Endodermal cell (in vitro differentiated cells): ENCODE measurements around the gene BST1. TPM values are rescaled to one million over a fixed set of nuclear protein-coding genes. Genes with fewer than 3 reads are reported as not detected.

ENCODE experiments used
- DNase-seq: peaks from one replicate; pipeline ENCODE4 v3.0.0-alpha.2; 2017
- H3K27ac ChIP-seq: 2 replicates; pipeline ENCODE4 v1.5.1; 2013; ENCODE audit warnings: mild to moderate bottlenecking, low read depth, low read length, moderate library complexity
- H3K27me3 ChIP-seq: 2 replicates; pipeline ENCODE4 v1.6.1; 2013; ENCODE audit warnings: mild to moderate bottlenecking, low read length, moderate library complexity; ENCODE audit not compliant: insufficient read depth, control insufficient read depth, poor library complexity, severe bottlenecking
- H3K36me3 ChIP-seq: 2 replicates; pipeline ENCODE4 v1.7.0; 2013; ENCODE audit warnings: mild to moderate bottlenecking, low read length, moderate library complexity; ENCODE audit not compliant: control insufficient read depth, insufficient read depth
- H3K4me1 ChIP-seq: one replicate; pipeline ENCODE4 v1.7.0; 2013; ENCODE audit warnings: low read length; ENCODE audit not compliant: control insufficient read depth, insufficient read depth
- H3K4me3 ChIP-seq: 2 replicates; pipeline ENCODE4 v1.5.1; 2013; ENCODE audit warnings: mild to moderate bottlenecking, low read length, moderate library complexity
- H3K9ac ChIP-seq: 2 replicates; pipeline ENCODE4 v1.6.1; 2013; ENCODE audit warnings: mild to moderate bottlenecking, low read length, moderate library complexity; ENCODE audit not compliant: poor library complexity, severe bottlenecking; ENCODE audit errors: extremely low read depth
- H3K9me3 ChIP-seq: 2 replicates; pipeline ENCODE4 v1.6.1; 2013; ENCODE audit warnings: mild to moderate bottlenecking, low read length, moderate library complexity; ENCODE audit not compliant: control insufficient read depth
- H3K27ac Mint-ChIP-seq: 2 replicates; pipeline ENCODE4 v1.8.0; 2020; ENCODE audit warnings: mixed read lengths
- H3K27me3 Mint-ChIP-seq: 2 replicates; pipeline ENCODE4 v1.8.0; 2021; ENCODE audit warnings: mild to moderate bottlenecking, mixed read lengths; ENCODE audit not compliant: insufficient read depth
- H3K36me3 Mint-ChIP-seq: 2 replicates; pipeline ENCODE4 v1.8.0; 2020; ENCODE audit warnings: low read depth, mixed read lengths
- H3K4me1 Mint-ChIP-seq: 2 replicates; pipeline ENCODE4 v1.8.0; 2020; ENCODE audit warnings: mixed read lengths
- H3K4me3 Mint-ChIP-seq: 2 replicates; pipeline ENCODE4 v1.8.0; 2020; ENCODE audit warnings: mild to moderate bottlenecking, moderate library complexity, mixed read lengths
- H3K9me3 Mint-ChIP-seq: 2 replicates; pipeline ENCODE4 v1.8.0; 2020; ENCODE audit warnings: mild to moderate bottlenecking, mixed read lengths
- WGBS, 2 experiments: methylation state at CpG; one replicate each; pipeline versions ENCODE4 v1.1.5 to v1.1.7; 2013; ENCODE audit warnings: missing lambda C conversion rate in 2 of 2, mixed read lengths in 1 of 2; ENCODE audit not compliant: insufficient coverage in 1 of 2, insufficient read length in 1 of 2; 5-methylcytosine and 5-hydroxymethylcytosine counted together
- total RNA-seq, 2 donors: library from RNA; stranded (reverse); fragmentation: NEBNext Ultra II Directional in 1 of 2; extraction: Animal tissue kit (Norgen Biotek cat#: 25700) in 1 of 2; gene quantifications; 2 replicates in 1 of 2; 3 replicates in 1 of 2; pipeline ENCODE4 v1.2.1, GENCODE V29; 2021
- TF ChIP-seq, protein P1 (sequence below): fragments of 200-600 bp; sonication (generic); conservative IDR thresholded peaks from 2 replicates; pipeline ENCODE4 v1.5.0; 2021; ENCODE audit warnings: antibody characterized with exemption, mild to moderate bottlenecking

The BST1 gene
- total RNA-seq, 2 donors from 2014 or later, result 0.44 to 0.53 TPM

DNA sequence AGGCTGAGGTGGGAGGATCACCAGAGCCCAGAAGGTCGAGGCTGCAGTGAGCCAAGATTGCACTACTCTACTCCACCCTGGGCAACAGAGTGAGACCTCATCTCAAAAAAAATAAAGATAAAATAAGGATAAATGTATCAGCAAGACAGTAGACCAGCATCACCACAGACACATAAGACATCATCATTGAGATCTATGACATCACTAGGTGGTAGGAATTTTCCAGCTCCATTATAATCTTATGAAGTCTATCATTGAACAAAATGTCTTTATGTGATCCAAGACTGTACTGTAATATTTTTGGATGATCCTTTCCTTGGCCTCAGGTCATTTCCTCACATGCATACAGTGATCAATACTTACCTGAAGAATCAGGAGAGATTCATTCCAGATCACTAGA, 29.5 kb upstream of the BST1 start:
- no peak overlapping the region for H3K27ac Mint-ChIP-seq
- Histone ChIP-seq H3K9me3 (no peaks in the 10 kb centered on the region), H3K4me3 (no peak overlapping the region), H3K27ac (no peak overlapping the region), H3K9ac (no peak overlapping the region), H3K36me3 (peaks cover 20% of the 10 kb centered on the region), H3K4me1 (no peaks in the 10 kb centered on the region), H3K27me3 (no peaks in the 10 kb centered on the region)
- H3K9me3 Mint-ChIP-seq, result no peaks in the 10 kb centered on the region
- peaks cover 10% of the 10 kb centered on the region for H3K4me1 Mint-ChIP-seq
- no peak for DNase-seq
- H3K36me3 Mint-ChIP-seq, result peaks cover 15% of the 10 kb centered on the region
- TF ChIP-seq, protein P1, sequence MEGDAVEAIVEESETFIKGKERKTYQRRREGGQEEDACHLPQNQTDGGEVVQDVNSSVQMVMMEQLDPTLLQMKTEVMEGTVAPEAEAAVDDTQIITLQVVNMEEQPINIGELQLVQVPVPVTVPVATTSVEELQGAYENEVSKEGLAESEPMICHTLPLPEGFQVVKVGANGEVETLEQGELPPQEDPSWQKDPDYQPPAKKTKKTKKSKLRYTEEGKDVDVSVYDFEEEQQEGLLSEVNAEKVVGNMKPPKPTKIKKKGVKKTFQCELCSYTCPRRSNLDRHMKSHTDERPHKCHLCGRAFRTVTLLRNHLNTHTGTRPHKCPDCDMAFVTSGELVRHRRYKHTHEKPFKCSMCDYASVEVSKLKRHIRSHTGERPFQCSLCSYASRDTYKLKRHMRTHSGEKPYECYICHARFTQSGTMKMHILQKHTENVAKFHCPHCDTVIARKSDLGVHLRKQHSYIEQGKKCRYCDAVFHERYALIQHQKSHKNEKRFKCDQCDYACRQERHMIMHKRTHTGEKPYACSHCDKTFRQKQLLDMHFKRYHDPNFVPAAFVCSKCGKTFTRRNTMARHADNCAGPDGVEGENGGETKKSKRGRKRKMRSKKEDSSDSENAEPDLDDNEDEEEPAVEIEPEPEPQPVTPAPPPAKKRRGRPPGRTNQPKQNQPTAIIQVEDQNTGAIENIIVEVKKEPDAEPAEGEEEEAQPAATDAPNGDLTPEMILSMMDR, result no peak
- WGBS, 2 experiments, result 100% methylated on average over 1 of the region's 1 CpG; no CpG with 5 or more reads in 1 of the 2 experiments
- H3K27me3 Mint-ChIP-seq, result no peaks in the 10 kb centered on the region
- H3K4me3 Mint-ChIP-seq, result no peak overlapping the region

DNA sequence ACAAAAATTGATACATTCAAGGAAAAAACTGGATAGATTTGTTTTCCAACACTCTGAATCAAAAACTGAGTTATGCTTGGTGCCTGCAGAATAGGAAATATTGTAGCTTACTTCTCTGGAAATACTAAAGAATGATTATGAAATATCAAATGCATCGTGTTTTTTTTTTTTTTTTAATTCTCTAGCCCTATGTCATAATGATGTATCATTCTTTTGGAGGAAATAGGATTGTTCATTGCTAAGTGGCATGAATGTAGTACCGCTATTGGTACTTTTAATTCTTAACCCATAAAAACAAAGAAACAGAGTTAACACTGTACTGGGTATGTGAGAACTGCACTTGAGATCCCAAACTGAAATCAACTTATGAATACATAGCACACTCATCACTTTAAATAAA, 28.8 kb upstream of the BST1 start:
- 90 to 100% methylated on average over 1 to 2 of the region's 2 CpGs for WGBS, 2 experiments

DNA sequence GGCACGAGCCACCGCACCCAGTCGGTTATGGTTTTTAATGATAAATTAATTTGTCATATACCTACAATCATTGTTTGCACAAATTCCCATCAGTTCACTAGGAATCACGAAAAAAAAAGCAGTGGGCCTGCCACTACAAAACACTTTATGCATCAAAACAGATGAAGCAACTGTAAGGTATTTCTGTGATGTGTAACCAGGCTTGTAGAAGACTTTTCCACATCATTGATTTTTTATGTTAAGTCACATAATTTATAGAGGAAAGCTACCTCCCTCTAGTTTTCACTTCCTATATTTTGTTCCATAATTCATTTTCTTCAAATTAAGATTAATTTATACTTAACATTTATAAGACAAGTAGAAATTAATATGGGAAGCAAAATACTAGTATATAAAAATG, 27.9 kb upstream of the BST1 start:
- TF ChIP-seq, protein P1, result no peak
- no peak overlapping the region for H3K4me3 Mint-ChIP-seq
- no peaks in the 10 kb centered on the region for H3K9me3 Mint-ChIP-seq

More for the DNA sequence above, 28.8 kb upstream of the BST1 start:
- Histone ChIP-seq H3K4me1 (no peaks in the 10 kb centered on the region), H3K27ac (no peak overlapping the region), H3K36me3 (peaks cover 20% of the 10 kb centered on the region), H3K9ac (no peak overlapping the region), H3K4me3 (no peak overlapping the region), H3K9me3 (no peaks in the 10 kb centered on the region), H3K27me3 (no peaks in the 10 kb centered on the region)
- Mint-ChIP-seq H3K4me1 (peaks cover 12% of the 10 kb centered on the region), H3K27ac (no peak overlapping the region), H3K36me3 (peaks cover 15% of the 10 kb centered on the region), H3K9me3 (no peaks in the 10 kb centered on the region), H3K27me3 (no peaks in the 10 kb centered on the region), H3K4me3 (no peak overlapping the region)
- DNase-seq, result no peak
- TF ChIP-seq, protein P1, result no peak

More for the DNA sequence above, 27.9 kb upstream of the BST1 start:
- DNase-seq, result no peak
- Mint-ChIP-seq H3K36me3 (peaks cover 17% of the 10 kb centered on the region), H3K4me1 (peaks cover 14% of the 10 kb centered on the region), H3K27ac (peak overlapping the region; percentile 61), H3K27me3 (no peaks in the 10 kb centered on the region)
- 100% methylated on average over 1 of the region's 4 CpGs; no CpG with 5 or more reads in 1 of the 2 experiments for WGBS, 2 experiments
- Histone ChIP-seq H3K4me3 (no peak overlapping the region), H3K36me3 (peaks cover 27% of the 10 kb centered on the region), H3K9ac (no peak overlapping the region), H3K27me3 (no peaks in the 10 kb centered on the region), H3K27ac (no peak overlapping the region), H3K9me3 (no peaks in the 10 kb centered on the region), H3K4me1 (no peaks in the 10 kb centered on the region)
